Measurements from ENCODE around the gene PIEZO2.

Gene PIEZO2

DNA sequence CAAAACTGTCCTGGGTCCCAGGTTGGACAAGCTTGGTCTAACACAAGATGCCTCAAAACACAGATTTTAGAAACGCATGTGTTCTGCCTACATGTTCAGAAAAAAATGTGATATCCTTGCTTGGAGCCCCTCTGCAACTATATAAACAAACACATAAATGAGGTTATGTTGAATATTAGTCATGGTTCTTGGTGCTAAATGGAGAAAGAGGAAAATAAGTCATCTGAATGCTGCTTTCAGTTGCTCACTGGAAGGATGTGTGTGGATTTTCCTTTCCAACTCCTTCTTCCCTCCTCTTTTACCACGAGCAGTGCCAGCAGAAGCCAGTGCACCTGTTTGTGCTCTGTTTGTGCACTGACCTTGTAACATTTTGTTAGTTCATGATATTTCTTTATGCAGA, 85.3 kb downstream of the PIEZO2 start:
- Histone ChIP-seq H4K20me1 (ENCODE audit: low read depth, low read length) (no peaks in the 10 kb centered on the region), H3K36me3 (ENCODE audit: low read length) (no peaks in the 10 kb centered on the region), H2AFZ (ENCODE audit: low read depth, low read length, severe bottlenecking) (no peak overlapping the region), H3K79me2 (ENCODE audit: insufficient read depth, low read length) (no peaks in the 10 kb centered on the region), H3K9me2 (replicated peaks; ENCODE audit: insufficient read depth, low read length) (no peaks in the 10 kb centered on the region), H3K4me2 (ENCODE audit: low read depth, low read length, poor library complexity, severe bottlenecking) (no peak overlapping the region), H3K9me3 (ENCODE audit: insufficient read depth, low read length) (no peaks in the 10 kb centered on the region), H3K9ac (ENCODE audit: low read length) (no peak overlapping the region), H3K27ac (ENCODE audit: low read depth, low read length) (no peak overlapping the region), H3F3A (ENCODE audit: insufficient read depth) (no peaks in the 10 kb centered on the region), H3K27me3 (ENCODE audit: low read length) (no peaks in the 10 kb centered on the region), H3K4me3 (ENCODE audit: insufficient read depth, low read length, poor library complexity, severe bottlenecking) (no peak overlapping the region)
- TF ChIP-seq CTCF (IDR thresholded peaks at IDR 0.05; ENCODE audit: insufficient read depth, low read length, poor library complexity, severe bottlenecking) = no peak
- TF ChIP-seq EZH2phosphoT487 (conservative IDR thresholded peaks at IDR 0.05; ENCODE audit: low read length) = no peak

GRCh38 chr18:11055721-11056120, 93.6 kb downstream of the PIEZO2 start:
- H3K4me2 ChIP-seq (ENCODE audit: low read depth, low read length, poor library complexity, severe bottlenecking) = no peak overlapping the region
- H3K27me3 ChIP-seq (ENCODE audit: low read length) = no peaks in the 10 kb centered on the region
- no peaks in the 10 kb centered on the region for H3K9me2 ChIP-seq (replicated peaks; ENCODE audit: insufficient read depth, low read length)
- no peak overlapping the region for H3K27ac ChIP-seq (ENCODE audit: low read depth, low read length)
- no peaks in the 10 kb centered on the region for H3F3A ChIP-seq (ENCODE audit: insufficient read depth)
- H2AFZ ChIP-seq (ENCODE audit: low read depth, low read length, severe bottlenecking) = no peak overlapping the region
- no peaks in the 10 kb centered on the region for H3K9me3 ChIP-seq (ENCODE audit: insufficient read depth, low read length)
- H3K9ac ChIP-seq (ENCODE audit: low read length) = no peak overlapping the region
- no peaks in the 10 kb centered on the region for H3K36me3 ChIP-seq (ENCODE audit: low read length)
- H3K79me2 ChIP-seq (ENCODE audit: insufficient read depth, low read length) = no peaks in the 10 kb centered on the region
- no peaks in the 10 kb centered on the region for H4K20me1 ChIP-seq (ENCODE audit: low read depth, low read length)
- no peak for TF ChIP-seq CTCF (IDR thresholded peaks at IDR 0.05; ENCODE audit: insufficient read depth, low read length, poor library complexity, severe bottlenecking)
- H3K4me3 ChIP-seq (ENCODE audit: insufficient read depth, low read length, poor library complexity, severe bottlenecking) = no peak overlapping the region

- no peaks in the 10 kb centered on the region for H4K20me1 ChIP-seq (ENCODE audit: low read depth, low read length)
- H3K79me2 ChIP-seq (ENCODE audit: insufficient read depth, low read length) = no peaks in the 10 kb centered on the region
- H3K36me3 ChIP-seq (ENCODE audit: low read length) = no peaks in the 10 kb centered on the region
- no peak overlapping the region for H3K4me2 ChIP-seq (ENCODE audit: low read depth, low read length, poor library complexity, severe bottlenecking)
- TF ChIP-seq CTCF (IDR thresholded peaks at IDR 0.05; ENCODE audit: insufficient read depth, low read length, poor library complexity, severe bottlenecking) (no peak), EZH2phosphoT487 (conservative IDR thresholded peaks at IDR 0.05; ENCODE audit: low read length) (no peak)
- no peak overlapping the region for H3K27ac ChIP-seq (ENCODE audit: low read depth, low read length)
- H3K27me3 ChIP-seq (ENCODE audit: low read length) = no peaks in the 10 kb centered on the region
- no peaks in the 10 kb centered on the region for H3K9me2 ChIP-seq (replicated peaks; ENCODE audit: insufficient read depth, low read length)
- H3K9me3 ChIP-seq (ENCODE audit: insufficient read depth, low read length) = no peaks in the 10 kb centered on the region
- no peaks in the 10 kb centered on the region for H3F3A ChIP-seq (ENCODE audit: insufficient read depth)
- no peak overlapping the region for H3K9ac ChIP-seq (ENCODE audit: low read length)
- H3K4me3 ChIP-seq (ENCODE audit: insufficient read depth, low read length, poor library complexity, severe bottlenecking) = no peak overlapping the region
- H2AFZ ChIP-seq (ENCODE audit: low read depth, low read length, severe bottlenecking) = no peak overlapping the region
Observed at GRCh38 chr18:11054497-11054896, 94.9 kb downstream of the PIEZO2 start.

DNA sequence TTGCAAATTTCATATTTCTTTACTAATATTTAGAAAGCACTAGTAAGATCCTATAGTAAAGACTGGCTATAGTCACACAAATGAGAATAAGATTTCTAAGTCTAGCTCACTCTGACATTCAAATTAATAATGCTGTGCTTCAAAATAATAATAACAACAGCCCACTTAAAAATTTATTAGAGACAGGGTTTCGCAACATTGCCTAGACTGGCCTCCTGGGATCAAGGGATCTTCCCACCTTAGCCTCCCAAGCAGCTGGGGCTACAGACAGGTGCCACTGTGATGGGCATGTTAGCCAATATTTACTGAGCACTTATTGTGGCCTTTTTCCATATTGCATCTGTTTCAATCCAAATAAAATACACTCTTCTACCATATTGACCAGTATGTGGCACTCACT, 96.1 kb downstream of the PIEZO2 start:
- Histone ChIP-seq H3K36me3 (ENCODE audit: low read length) (no peaks in the 10 kb centered on the region), H3K4me3 (ENCODE audit: insufficient read depth, low read length, poor library complexity, severe bottlenecking) (no peak overlapping the region), H3K9me2 (replicated peaks; ENCODE audit: insufficient read depth, low read length) (no peaks in the 10 kb centered on the region), H3K27me3 (ENCODE audit: low read length) (no peaks in the 10 kb centered on the region), H3K27ac (ENCODE audit: low read depth, low read length) (no peak overlapping the region), H3K9ac (ENCODE audit: low read length) (no peak overlapping the region), H2AFZ (ENCODE audit: low read depth, low read length, severe bottlenecking) (no peak overlapping the region), H3F3A (ENCODE audit: insufficient read depth) (no peaks in the 10 kb centered on the region), H3K9me3 (ENCODE audit: insufficient read depth, low read length) (no peaks in the 10 kb centered on the region), H3K79me2 (ENCODE audit: insufficient read depth, low read length) (no peaks in the 10 kb centered on the region), H3K4me2 (ENCODE audit: low read depth, low read length, poor library complexity, severe bottlenecking) (no peak overlapping the region), H4K20me1 (ENCODE audit: low read depth, low read length) (no peaks in the 10 kb centered on the region)
- no peak for TF ChIP-seq CTCF (IDR thresholded peaks at IDR 0.05; ENCODE audit: insufficient read depth, low read length, poor library complexity, severe bottlenecking)
- TF ChIP-seq EZH2phosphoT487 (conservative IDR thresholded peaks at IDR 0.05; ENCODE audit: low read length) = no peak

Data from SU-DHL-6 (cell line).